ENCODE measurements around the gene ZMYND19.
"Not testable (repeated sequence)": the region's sequence is repeated elsewhere in the genome, so short reads cannot be mapped to it uniquely, and the experiment has no call there.

DNA sequence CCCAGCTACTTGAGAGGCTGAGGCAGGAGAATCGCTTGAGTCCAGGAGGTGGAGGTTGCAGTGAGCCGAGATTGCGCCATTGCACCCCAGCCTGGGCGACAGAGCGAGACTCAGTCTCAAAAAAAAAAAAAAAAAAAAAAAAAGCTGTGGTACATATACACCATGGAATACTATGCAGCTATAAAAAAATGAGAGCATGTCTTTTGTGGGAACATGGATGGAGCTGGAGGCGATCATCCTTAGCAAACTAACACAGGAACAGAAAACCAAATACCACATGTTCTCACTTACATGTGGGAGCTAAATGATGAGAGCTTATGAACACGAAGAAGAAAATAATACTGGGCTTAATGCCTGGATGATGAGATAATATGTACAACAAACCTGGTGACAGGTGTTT lies 6.3 kb upstream of the ZMYND19 start:
- TF ChIP-seq, protein P1, sequence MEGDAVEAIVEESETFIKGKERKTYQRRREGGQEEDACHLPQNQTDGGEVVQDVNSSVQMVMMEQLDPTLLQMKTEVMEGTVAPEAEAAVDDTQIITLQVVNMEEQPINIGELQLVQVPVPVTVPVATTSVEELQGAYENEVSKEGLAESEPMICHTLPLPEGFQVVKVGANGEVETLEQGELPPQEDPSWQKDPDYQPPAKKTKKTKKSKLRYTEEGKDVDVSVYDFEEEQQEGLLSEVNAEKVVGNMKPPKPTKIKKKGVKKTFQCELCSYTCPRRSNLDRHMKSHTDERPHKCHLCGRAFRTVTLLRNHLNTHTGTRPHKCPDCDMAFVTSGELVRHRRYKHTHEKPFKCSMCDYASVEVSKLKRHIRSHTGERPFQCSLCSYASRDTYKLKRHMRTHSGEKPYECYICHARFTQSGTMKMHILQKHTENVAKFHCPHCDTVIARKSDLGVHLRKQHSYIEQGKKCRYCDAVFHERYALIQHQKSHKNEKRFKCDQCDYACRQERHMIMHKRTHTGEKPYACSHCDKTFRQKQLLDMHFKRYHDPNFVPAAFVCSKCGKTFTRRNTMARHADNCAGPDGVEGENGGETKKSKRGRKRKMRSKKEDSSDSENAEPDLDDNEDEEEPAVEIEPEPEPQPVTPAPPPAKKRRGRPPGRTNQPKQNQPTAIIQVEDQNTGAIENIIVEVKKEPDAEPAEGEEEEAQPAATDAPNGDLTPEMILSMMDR (conservative IDR thresholded peaks at IDR 0.05; ENCODE audit: low read length) = not testable (repeated sequence)
- TF ChIP-seq EZH2phosphoT487 (IDR thresholded peaks at IDR 0.05; ENCODE audit: borderline replicate concordance) = not testable (repeated sequence)

All from Loucy (cell line).